GM12892 (cell line): ENCODE data around the gene CERS5.
"Not testable (repeated sequence)": the region's sequence is repeated elsewhere in the genome, so short reads cannot be mapped to it uniquely, and the experiment has no call there.

Source experiments
- DNase-seq: peaks from one replicate; pipeline ENCODE4 v3.0.0; 2011; ENCODE audit not compliant: insufficient read length
- FAIRE-seq: peaks from 2 replicates; lab custom pipeline; 2011; peaks lifted over from hg19 to GRCh38; lab: Jason Lieb, UNC
- POLR2A ChIP-seq: IDR thresholded peaks from 2 replicates; pipeline ENCODE4 v1.6.1; 2011; ENCODE audit warnings: low read depth, low read length, control low read depth
- POLR2AphosphoS5 ChIP-seq: IDR thresholded peaks from 2 replicates; pipeline ENCODE4 v1.6.1; 2011; ENCODE audit warnings: low read depth, low read length, control low read depth
- TAF1 ChIP-seq: IDR thresholded peaks from 2 replicates; pipeline ENCODE4 v1.6.1; 2011; ENCODE audit warnings: low read depth, mild to moderate bottlenecking, control low read depth, low read length, borderline replicate concordance

The CERS5 gene

GRCh38 chr12:50185301-50185895 lies 18.2 kb upstream of the CERS5 start:
- FAIRE-seq (no peak), DNase-seq (no peak)
- TF ChIP-seq POLR2AphosphoS5 (no peak), POLR2A (no peak), TAF1 (no peak)

- no peak for TF ChIP-seq POLR2A
- TF ChIP-seq POLR2AphosphoS5, result no peak
- TF ChIP-seq TAF1, result no peak
- DNase-seq (no peak), FAIRE-seq (no peak)
These were observed 17.1 kb upstream of the CERS5 start for GRCh38 chr12:50184261-50184660.

- TF ChIP-seq POLR2AphosphoS5, result no peak
- no peak for TF ChIP-seq TAF1
- no peak for TF ChIP-seq POLR2A
- DNase-seq, result no peak
- no peak for FAIRE-seq
These were observed 15.3 kb upstream of the CERS5 start for GRCh38 chr12:50182461-50182860.

GRCh38 chr12:50181691-50182090 lies 14.5 kb upstream of the CERS5 start:
- TF ChIP-seq TAF1 (no peak), POLR2AphosphoS5 (no peak), POLR2A (no peak)
- FAIRE-seq (no peak), DNase-seq (no peak)

GRCh38 chr12:50175716-50176026 lies 8.5 kb upstream of the CERS5 start:
- FAIRE-seq, result no peak
- no peak for TF ChIP-seq POLR2A
- TF ChIP-seq POLR2AphosphoS5, result no peak
- TF ChIP-seq TAF1, result no peak
- DNase-seq, result no peak

- TF ChIP-seq POLR2AphosphoS5 (no peak), TAF1 (no peak), POLR2A (no peak)
- DNase-seq (no peak), FAIRE-seq (no peak)
These were observed 8.0 kb upstream of the CERS5 start for GRCh38 chr12:50174971-50175715.

GRCh38 chr12:50166799-50167048 lies 445 bp downstream of the CERS5 start:
- FAIRE-seq (no peak), DNase-seq (no peak)
- no peak for TF ChIP-seq POLR2A
- TF ChIP-seq POLR2AphosphoS5, result no peak
- TF ChIP-seq TAF1, result no peak

GRCh38 chr12:50164963-50165362 lies 2.2 kb downstream of the CERS5 start:
- TF ChIP-seq POLR2AphosphoS5, result no peak
- TF ChIP-seq POLR2A, result no peak
- no peak for TF ChIP-seq TAF1
- DNase-seq (no peak), FAIRE-seq (no peak)

GRCh38 chr12:50162230-50162629 lies 4.9 kb downstream of the CERS5 start:
- DNase-seq (no peak), FAIRE-seq (no peak)
- TF ChIP-seq TAF1, result no peak
- TF ChIP-seq POLR2AphosphoS5, result no peak
- TF ChIP-seq POLR2A, result no peak

- FAIRE-seq (no peak), DNase-seq (no peak)
- no peak for TF ChIP-seq POLR2AphosphoS5
- no peak for TF ChIP-seq TAF1
- no peak for TF ChIP-seq POLR2A
These were observed 6.5 kb downstream of the CERS5 start for GRCh38 chr12:50160643-50161042.

- TF ChIP-seq TAF1, result no peak
- TF ChIP-seq POLR2AphosphoS5, result no peak
- TF ChIP-seq POLR2A, result no peak
- no peak for FAIRE-seq
- no peak for DNase-seq
These were observed 9.9 kb downstream of the CERS5 start for GRCh38 chr12:50157259-50157658.

GRCh38 chr12:50156641-50157040 lies 10.5 kb downstream of the CERS5 start:
- TF ChIP-seq TAF1, result no peak
- no peak for TF ChIP-seq POLR2AphosphoS5
- no peak for TF ChIP-seq POLR2A
- DNase-seq (no peak), FAIRE-seq (no peak)

- not testable (repeated sequence) for DNase-seq, FAIRE-seq
These were observed 12.2 kb downstream of the CERS5 start for GRCh38 chr12:50154947-50155346.
